ENCODE measurements around the gene RGMB.

The RGMB gene

DNA sequence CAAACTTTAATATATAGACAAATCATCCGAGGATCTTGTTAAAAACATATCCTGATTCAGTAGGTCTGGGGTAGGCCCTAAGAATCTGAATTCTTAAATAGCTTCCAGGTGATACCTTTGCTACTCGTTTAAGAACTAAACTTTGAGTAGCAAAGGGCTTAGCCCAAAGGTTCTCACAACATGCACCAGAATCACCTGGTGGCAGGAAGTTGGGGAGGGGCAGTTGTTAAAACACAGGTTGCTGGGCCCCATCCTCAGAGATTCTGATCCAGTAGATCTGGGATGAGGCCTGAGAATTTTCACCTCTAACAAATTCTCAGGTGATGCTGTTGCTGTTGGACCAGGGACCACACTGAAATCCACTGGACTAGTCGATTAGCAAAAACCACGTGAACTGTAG, 20.0 kb upstream of the RGMB start:
- Mint-ChIP-seq H3K9me3 (peaks cover 4% of the 10 kb centered on the region), H3K4me3 (no peak overlapping the region), H3K27ac (no peak overlapping the region), H3K36me3 (ENCODE audit: low read depth) (no peaks in the 10 kb centered on the region), H3K4me1 (ENCODE audit: low read depth) (no peaks in the 10 kb centered on the region), H3K27me3 (peaks cover 17% of the 10 kb centered on the region)

DNA sequence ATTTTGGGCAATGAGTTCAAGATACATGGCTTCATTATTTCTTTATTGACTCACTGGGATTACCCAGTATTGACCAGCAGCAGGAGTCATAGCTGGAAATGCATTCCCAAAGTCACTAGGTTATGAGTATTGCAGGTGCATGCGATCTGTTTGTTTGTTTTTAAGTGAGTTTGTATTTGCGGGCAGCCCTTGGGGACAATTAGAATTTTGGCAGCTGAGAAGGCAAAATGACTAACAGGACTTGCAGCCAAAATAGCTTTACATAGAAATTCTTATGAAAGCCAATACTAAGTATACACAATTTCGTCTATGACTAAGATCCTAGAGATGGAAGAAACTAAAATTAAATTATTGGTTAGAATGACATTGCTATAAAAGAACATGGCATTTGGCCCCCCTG, 18.1 kb upstream of the RGMB start:
- peaks cover 24% of the 10 kb centered on the region for H3K27me3 Mint-ChIP-seq
- no peak overlapping the region for H3K27ac Mint-ChIP-seq
- no peaks in the 10 kb centered on the region for H3K36me3 Mint-ChIP-seq (ENCODE audit: low read depth)

DNA sequence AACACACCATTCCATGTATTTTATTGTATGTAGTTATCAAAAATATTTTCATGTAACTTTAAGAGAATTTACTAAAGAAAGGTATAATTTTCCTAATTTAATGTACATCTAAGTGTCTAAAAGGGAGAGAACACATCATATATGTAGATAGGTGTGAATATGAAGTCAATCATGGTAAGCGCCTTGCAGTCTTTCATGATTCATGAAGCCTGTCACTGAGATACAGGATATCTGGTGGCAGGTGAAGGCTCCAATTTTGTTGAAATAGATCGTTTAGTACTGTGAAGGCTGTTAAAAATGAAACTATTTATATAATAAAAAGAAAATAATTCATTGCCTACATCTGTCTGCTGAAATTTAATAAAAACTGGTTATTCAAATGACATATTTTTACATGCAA, 15.5 kb upstream of the RGMB start:
- Mint-ChIP-seq H3K27me3 (peaks cover 26% of the 10 kb centered on the region), H3K4me3 (no peak overlapping the region), H3K9me3 (peaks cover 4% of the 10 kb centered on the region), H3K36me3 (ENCODE audit: low read depth) (no peaks in the 10 kb centered on the region), H3K4me1 (ENCODE audit: low read depth) (no peaks in the 10 kb centered on the region), H3K27ac (no peak overlapping the region)

More for the DNA sequence above, 18.1 kb upstream of the RGMB start:
- no peaks in the 10 kb centered on the region for H3K4me1 Mint-ChIP-seq (ENCODE audit: low read depth)
- H3K9me3 Mint-ChIP-seq = peaks cover 4% of the 10 kb centered on the region
- no peak overlapping the region for H3K4me3 Mint-ChIP-seq

DNA sequence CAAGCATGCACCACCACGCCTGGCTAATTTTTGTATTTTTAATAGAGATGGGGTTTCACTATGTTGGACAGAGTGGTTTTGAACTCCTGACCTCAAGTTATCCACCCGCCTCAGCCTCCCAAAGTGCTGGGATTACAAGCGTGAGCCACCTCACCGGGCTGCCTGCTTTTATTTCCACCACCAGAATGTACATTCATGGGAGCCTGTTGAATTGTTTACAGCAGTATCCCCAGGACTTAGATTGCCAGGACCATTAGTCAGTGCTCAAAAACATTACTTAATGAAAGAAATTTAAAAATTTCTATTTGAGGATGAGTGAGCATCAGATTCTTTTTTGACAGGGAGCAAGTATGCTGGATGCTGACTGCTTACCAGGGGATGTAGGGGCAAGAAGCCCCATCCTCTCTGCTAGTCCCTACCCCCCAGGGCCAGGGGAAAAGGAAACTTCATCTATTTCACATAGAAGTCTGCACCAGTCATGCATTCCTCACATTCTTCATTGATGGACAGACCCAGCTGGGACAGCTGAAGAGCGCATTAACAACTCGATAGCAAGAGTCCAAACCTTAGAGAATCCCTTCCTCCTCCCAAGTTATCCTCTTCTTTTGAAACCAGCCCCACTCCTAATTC, 10.3 kb upstream of the RGMB start:
- Mint-ChIP-seq H3K36me3 (ENCODE audit: low read depth) (no peaks in the 10 kb centered on the region), H3K27me3 (peaks cover 58% of the 10 kb centered on the region), H3K9me3 (no peaks in the 10 kb centered on the region), H3K4me3 (no peak overlapping the region), H3K27ac (no peak overlapping the region), H3K4me1 (ENCODE audit: low read depth) (peaks cover under 1% of the 10 kb centered on the region)

DNA sequence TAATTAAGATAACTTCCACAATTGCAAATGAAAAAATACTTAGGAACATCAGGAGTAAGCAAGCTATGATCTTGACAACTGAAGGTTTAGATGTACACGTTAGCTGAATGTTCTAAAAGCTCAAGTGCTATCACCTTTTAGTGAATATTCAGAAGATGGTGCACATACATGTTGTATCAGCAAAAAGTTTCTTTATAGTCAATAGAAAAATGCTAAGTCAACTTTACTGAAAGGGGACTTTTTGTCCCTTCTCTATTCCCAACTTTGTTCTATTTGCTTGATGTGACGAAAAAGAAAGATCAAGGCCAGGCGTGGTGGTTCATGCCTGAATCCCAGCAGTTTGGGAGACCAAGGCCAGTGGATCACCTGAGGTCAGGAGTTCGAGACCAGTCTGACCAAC, 7.6 kb upstream of the RGMB start:
- no peaks in the 10 kb centered on the region for H3K9me3 Mint-ChIP-seq
- H3K27me3 Mint-ChIP-seq = peaks cover 58% of the 10 kb centered on the region
- no peaks in the 10 kb centered on the region for H3K36me3 Mint-ChIP-seq (ENCODE audit: low read depth)
- H3K27ac Mint-ChIP-seq = no peak overlapping the region
- H3K4me3 Mint-ChIP-seq = no peak overlapping the region
- H3K4me1 Mint-ChIP-seq (ENCODE audit: low read depth) = peaks cover 18% of the 10 kb centered on the region

DNA sequence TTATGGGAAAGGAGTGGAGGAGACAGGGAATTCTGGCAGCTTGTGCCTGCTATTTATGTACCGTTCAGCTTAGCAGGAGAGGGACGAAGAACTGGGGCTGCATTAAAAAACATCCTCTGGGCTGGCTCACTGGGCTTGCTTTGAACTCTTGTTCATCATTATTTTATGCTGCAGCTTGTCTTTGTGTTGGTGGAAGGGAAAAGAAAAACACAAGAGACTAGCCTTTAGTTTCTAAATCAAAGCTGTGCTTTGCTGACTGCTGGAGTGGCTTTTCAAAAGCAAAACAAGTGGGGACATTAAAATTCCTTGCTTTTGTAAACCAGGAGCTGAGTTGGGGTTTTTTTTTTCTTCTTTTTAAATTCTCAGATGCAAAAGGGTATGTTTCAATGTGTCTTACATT, 5.9 kb upstream of the RGMB start:
- no peak overlapping the region for H3K27ac Mint-ChIP-seq
- H3K4me1 Mint-ChIP-seq (ENCODE audit: low read depth) = peaks cover 36% of the 10 kb centered on the region
- no peaks in the 10 kb centered on the region for H3K36me3 Mint-ChIP-seq (ENCODE audit: low read depth)
- peaks cover 58% of the 10 kb centered on the region for H3K27me3 Mint-ChIP-seq
- H3K9me3 Mint-ChIP-seq = no peaks in the 10 kb centered on the region
- no peak overlapping the region for H3K4me3 Mint-ChIP-seq

DNA sequence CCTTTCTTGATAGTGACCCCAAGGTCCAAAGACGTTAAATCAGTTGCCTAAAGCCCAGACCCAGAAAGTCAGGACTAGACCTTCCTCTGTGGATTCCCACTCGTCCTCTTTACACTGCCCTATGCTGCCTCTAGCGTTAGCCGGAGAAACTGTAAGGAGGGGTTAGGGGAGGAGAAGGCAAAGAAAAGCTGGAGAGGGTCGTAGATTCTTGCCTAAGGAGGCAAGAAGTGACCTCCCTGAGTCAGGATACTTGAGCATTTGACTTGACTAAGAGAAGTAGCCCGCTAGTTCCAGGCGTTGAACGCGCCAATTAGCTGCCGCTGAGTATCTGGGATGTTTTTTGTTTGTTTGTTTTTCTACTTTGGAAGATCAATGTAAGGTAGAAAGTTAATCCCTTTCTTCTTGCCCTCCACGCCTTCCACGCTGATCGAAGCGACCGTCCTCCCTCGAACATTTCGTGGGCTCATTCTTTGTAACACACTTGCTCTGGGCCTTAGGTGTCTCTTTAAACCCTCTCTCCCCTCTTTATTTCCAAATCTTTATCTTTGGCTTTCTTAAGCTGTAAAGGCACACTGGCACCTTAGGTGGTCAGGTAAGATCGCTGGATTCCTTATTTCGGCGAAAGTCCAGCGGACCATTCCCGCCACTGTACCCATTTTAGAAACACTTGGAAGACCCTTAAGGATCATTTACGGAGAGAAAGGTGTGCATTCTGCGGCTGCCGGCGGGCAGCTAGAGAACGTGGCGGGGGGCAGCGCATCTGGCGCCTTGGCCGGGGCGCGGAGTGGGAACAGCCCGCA, 5.1 kb upstream of the RGMB start:
- Mint-ChIP-seq H3K27me3 (peaks cover 61% of the 10 kb centered on the region), H3K4me3 (peak overlapping the region; percentile 85), H3K4me1 (ENCODE audit: low read depth) (peaks cover 44% of the 10 kb centered on the region), H3K27ac (no peak overlapping the region), H3K9me3 (no peaks in the 10 kb centered on the region), H3K36me3 (ENCODE audit: low read depth) (no peaks in the 10 kb centered on the region)

DNA sequence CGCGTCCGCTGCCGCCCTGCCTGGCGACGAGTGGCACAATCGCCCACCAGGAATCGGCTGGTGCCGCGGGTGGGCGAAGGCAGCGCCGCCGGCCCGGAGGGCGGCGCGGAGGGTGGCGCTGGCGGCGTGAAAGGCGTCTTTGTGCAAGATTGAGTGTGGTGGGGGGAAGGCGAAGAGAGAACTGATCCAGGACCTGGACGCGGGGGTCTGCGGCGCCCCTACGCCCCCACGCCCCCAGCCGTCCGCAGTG, 4.6 kb upstream of the RGMB start:
- H3K36me3 Mint-ChIP-seq (ENCODE audit: low read depth) = no peaks in the 10 kb centered on the region

DNA sequence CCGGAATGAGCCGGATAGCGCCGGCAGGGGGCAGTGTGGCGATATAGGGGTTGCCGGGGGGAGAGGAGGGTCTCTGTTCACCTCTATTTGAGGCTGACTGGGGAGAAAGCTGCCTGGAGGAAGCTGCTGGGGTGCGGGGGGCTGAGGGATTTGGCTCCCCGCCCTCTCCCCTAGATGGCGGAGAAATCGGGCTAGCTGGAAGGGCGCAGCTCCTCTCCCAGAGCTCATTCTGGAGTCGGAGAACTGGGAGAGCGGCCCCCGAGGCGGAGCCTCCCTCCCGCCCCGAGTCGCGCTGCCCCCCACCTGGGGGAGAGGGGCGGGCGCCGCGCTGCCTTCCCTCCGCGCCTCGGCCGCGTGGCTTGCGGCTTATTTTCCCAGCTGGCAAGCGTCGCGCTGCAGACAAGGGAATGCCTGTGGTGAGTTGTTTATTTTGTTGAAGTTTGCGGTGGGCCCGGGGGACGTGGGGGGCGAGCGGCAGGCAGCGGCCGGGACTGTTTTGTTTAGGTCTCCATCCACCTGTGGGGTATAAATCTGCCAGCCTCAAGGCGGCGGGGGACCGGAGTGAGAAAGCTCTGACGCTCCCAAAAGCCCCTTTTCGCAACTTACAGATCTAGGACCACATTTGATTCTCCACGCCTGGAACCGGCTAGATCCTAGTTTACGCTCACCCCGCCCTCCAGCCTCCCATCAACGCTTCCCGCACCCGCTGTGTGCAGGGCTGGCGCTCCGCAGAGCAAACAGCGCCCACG, 4.1 kb upstream of the RGMB start:
- Mint-ChIP-seq H3K9me3 (no peaks in the 10 kb centered on the region), H3K27me3 (peaks cover 53% of the 10 kb centered on the region), H3K4me3 (peak overlapping the region; percentile 85), H3K4me1 (ENCODE audit: low read depth) (peaks cover 44% of the 10 kb centered on the region), H3K36me3 (ENCODE audit: low read depth) (no peaks in the 10 kb centered on the region), H3K27ac (no peak overlapping the region)

More for the DNA sequence above, 4.6 kb upstream of the RGMB start:
- H3K27me3 Mint-ChIP-seq = peaks cover 58% of the 10 kb centered on the region
- H3K27ac Mint-ChIP-seq = no peak overlapping the region
- no peaks in the 10 kb centered on the region for H3K9me3 Mint-ChIP-seq
- H3K4me1 Mint-ChIP-seq (ENCODE audit: low read depth) = peaks cover 44% of the 10 kb centered on the region
- H3K4me3 Mint-ChIP-seq = peak overlapping the region; percentile 85

DNA sequence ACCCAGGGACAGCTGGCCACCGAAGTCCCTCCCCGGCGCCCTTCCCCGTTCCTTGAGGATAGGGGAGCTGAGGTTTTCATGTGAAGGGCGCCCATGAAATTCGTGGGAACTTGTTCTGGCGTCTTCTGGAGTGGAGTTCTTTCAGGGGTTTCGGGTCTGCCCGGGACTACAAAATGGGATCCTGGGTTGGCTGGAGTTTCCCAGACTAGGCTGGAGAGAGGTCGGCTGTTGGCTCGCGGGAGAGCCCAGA, 3.6 kb upstream of the RGMB start:
- H3K9me3 Mint-ChIP-seq = no peaks in the 10 kb centered on the region
- H3K27ac Mint-ChIP-seq = no peak overlapping the region
- H3K4me3 Mint-ChIP-seq = peak overlapping the region; percentile 85
- peaks cover 49% of the 10 kb centered on the region for H3K4me1 Mint-ChIP-seq (ENCODE audit: low read depth)
- no peaks in the 10 kb centered on the region for H3K36me3 Mint-ChIP-seq (ENCODE audit: low read depth)
- H3K27me3 Mint-ChIP-seq = peaks cover 51% of the 10 kb centered on the region

DNA sequence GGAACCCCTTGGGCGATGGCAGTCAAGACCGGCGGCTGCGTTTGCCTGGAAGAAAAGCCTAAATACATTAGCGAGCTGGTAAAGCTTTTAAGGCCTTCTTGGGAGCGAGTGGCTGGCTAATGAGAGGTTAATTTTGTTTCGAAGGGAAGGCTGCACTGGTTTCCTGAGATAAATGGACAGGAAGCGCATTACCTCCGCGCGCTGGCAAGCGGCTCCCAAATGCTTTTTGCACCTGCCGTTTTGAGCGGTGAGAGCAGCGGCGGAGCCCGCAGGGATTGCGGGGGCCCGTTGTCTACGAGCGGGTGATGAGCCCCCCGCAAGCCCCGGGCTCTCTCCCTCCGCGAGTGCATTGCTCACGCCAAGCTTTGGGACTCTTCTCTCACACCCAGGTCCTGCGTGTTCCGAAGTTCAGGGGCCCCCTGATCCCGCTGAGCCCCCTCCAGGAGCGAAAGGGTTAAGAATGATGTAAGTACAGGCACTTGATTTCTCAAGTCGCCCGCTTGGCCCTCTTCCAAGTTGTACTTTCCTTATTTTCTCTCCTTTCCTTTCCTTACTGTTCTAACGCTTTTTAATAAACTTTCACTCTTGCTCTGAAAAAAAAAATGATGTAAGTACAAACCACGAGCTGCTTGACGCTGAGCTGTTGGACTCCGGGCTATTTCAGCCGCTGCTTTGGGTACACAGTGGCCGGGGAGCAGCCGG, 3.1 kb upstream of the RGMB start:
- Mint-ChIP-seq H3K27ac (peak overlapping the region; percentile 71), H3K4me3 (peak overlapping the region; percentile 85), H3K4me1 (ENCODE audit: low read depth) (peaks cover 54% of the 10 kb centered on the region), H3K9me3 (no peaks in the 10 kb centered on the region), H3K27me3 (peaks cover 52% of the 10 kb centered on the region), H3K36me3 (ENCODE audit: low read depth) (no peaks in the 10 kb centered on the region)

DNA sequence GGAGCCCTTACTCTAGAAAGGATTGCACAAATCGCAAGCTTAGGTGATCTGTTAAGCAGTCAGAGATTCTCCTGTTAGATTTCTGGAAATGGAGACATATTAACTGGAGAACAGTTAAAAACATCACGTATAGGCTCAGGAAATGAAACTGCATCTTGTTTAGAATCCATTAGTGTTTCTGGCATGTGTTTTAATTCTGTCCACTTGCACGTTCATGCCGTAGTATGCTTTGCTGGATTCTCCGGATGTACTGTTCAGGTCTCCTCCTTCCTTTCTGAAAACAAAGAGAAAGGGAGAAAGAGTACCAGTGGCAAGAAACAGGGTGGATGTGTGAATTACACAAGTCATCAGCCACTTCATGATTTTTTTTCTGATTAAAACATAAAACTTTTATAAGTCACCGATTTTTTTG, 2.5 kb upstream of the RGMB start:
- Mint-ChIP-seq H3K4me3 (peak overlapping the region; percentile 85), H3K4me1 (ENCODE audit: low read depth) (peaks cover 60% of the 10 kb centered on the region)

DNA sequence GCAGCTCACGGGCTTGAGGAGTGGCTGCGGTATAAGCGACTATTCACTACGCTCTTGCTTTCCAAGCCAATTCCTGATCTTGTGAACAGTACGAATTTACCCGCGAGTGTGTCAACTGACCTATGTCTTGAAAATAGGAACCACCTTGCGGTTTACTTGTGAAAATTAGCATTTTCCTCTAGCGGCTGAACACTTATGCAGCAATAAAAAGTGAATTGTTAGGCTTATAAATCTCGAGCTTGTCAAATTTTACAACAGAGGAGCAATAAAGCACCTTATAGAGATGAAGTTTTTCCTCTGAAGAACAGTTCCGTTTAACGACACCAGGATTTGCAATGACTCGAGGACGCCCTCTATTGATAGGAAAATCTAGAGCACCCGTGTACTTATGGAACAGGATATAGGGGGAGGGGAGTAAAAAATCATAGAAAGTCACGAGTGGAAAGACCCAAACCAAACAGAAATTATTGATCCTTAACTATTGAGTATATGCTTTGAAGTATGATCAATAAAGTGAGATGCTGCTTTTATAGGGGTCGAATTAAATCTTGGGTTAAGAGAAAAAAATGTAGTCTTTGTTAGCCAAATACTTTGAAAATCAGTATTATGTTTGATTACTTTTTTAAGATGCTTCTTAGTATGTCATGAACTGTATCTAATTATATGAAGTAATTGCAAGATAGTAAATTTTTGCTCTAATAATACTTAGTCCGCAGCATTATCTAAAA, 1.9 kb upstream of the RGMB start:
- Mint-ChIP-seq H3K36me3 (ENCODE audit: low read depth) (no peaks in the 10 kb centered on the region), H3K9me3 (no peaks in the 10 kb centered on the region), H3K27me3 (peaks cover 48% of the 10 kb centered on the region), H3K4me3 (peak overlapping the region; percentile 85), H3K4me1 (ENCODE audit: low read depth) (peaks cover 64% of the 10 kb centered on the region), H3K27ac (no peak overlapping the region)

More for the DNA sequence above, 2.5 kb upstream of the RGMB start:
- Mint-ChIP-seq H3K27ac (peak overlapping the region; percentile 71), H3K36me3 (ENCODE audit: low read depth) (no peaks in the 10 kb centered on the region), H3K27me3 (peaks cover 49% of the 10 kb centered on the region), H3K9me3 (no peaks in the 10 kb centered on the region)

DNA sequence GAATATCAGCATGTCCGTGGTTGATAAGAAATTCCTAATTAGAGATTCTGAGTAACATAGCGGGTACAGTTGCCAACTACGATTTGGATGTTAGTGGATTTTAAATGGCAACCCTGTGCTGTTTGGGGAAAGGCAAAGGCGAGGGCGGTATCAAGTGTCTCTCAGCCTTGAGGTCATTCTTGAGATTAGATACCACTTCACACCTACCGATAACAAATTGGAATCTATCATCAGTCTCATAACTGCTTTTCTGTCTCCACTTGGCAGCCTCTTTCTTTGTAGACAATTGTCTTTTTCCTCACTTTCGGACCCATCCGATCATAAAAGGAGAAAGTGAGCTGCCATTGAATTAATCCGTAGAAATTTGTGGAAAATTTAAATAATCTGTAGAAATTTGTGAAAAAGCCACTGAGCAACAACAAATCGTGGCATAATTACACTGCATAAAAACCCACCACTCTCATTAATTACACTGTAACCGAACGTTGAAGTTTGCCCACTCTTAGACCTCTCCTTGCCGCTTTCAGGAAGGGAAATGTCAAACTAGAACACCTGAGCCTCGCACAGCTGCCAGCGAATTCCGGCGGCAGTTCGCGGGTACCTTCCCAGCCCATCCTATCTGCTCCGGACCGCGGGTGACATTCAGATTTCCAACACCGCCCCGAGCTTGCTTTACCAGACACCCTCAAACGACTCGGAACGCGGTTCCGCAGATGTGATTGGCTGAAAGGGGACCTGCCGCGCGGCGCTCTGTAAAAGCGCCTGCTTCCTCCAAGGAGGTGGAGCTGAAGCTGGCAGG, 849 bp upstream of the RGMB start:
- peaks cover 39% of the 10 kb centered on the region for H3K27me3 Mint-ChIP-seq
- H3K27ac Mint-ChIP-seq = peak overlapping the region; percentile 76
- no peaks in the 10 kb centered on the region for H3K9me3 Mint-ChIP-seq
- H3K36me3 Mint-ChIP-seq (ENCODE audit: low read depth) = no peaks in the 10 kb centered on the region
- H3K4me3 Mint-ChIP-seq = peak overlapping the region; percentile 94
- H3K4me1 Mint-ChIP-seq (ENCODE audit: low read depth) = peaks cover 67% of the 10 kb centered on the region
